Kidney (tissue), 14 donors: ENCODE measurements around the gene FFAR1. TPM values are rescaled to one million over a fixed set of nuclear protein-coding genes. Genes with fewer than 3 reads are reported as not detected.

ENCODE experiments used
- DNase-seq, 5 donors: peaks; one replicate each; pipeline ENCODE4 v3.0.0-alpha.2; 2013 to 2020
- FAIRE-seq: peaks from 2 replicates; lab custom pipeline; 2012; peaks lifted over from hg19 to GRCh38; lab: Jason Lieb, UNC
- H3K27ac ChIP-seq, 2 donors: one replicate each; pipeline ENCODE4 v1.7.0; 2013; ENCODE audit warnings: low read depth in 2 of 2, low read length in 2 of 2, inconsistent platforms in 1 of 2
- H3K27me3 ChIP-seq: one replicate; pipeline ENCODE4 v1.7.1; 2013; ENCODE audit warnings: low read length, inconsistent platforms; ENCODE audit not compliant: control insufficient read depth, insufficient read depth
- H3K36me3 ChIP-seq, 3 donors: one replicate each; pipeline versions ENCODE4 v1.7.0 to v1.7.1; 2013; ENCODE audit warnings: low read length in 3 of 3, control low read depth in 1 of 3, inconsistent platforms in 1 of 3; ENCODE audit not compliant: insufficient read depth in 3 of 3, control insufficient read depth in 2 of 3
- H3K4me1 ChIP-seq, 3 donors: one replicate each; pipeline versions ENCODE4 v1.7.0 to v1.7.1; 2013; ENCODE audit warnings: low read length in 3 of 3, inconsistent platforms in 1 of 3, low read depth in 1 of 3; ENCODE audit not compliant: control insufficient read depth in 2 of 3, insufficient read depth in 2 of 3
- H3K4me3 ChIP-seq, 3 donors: one replicate each; pipeline versions ENCODE4 v1.7.0 to v1.8.1; 2013; ENCODE audit warnings: low read length in 3 of 3, control low read depth in 1 of 3, inconsistent platforms in 1 of 3
- H3K9ac ChIP-seq, 3 donors: one replicate each; pipeline versions ENCODE4 v1.7.0 to v1.7.1; 2013; ENCODE audit warnings: low read length in 3 of 3, control low read depth in 1 of 3, inconsistent platforms in 1 of 3
- H3K9me3 ChIP-seq, 3 donors: one replicate each; pipeline versions ENCODE4 v1.7.0 to v1.7.1; 2013; ENCODE audit warnings: low read length in 3 of 3, control low read depth in 1 of 3, inconsistent platforms in 1 of 3; ENCODE audit not compliant: control insufficient read depth in 2 of 3, insufficient read depth in 1 of 3
- CTCF ChIP-seq: IDR thresholded peaks from 3 replicates; pipeline ENCODE4 v1.5.1; 2012; ENCODE audit warnings: mild to moderate bottlenecking, moderate library complexity, borderline replicate concordance; ENCODE audit not compliant: insufficient read depth; ENCODE audit errors: extremely low read depth
- intact Hi-C: fragments of 100-400 bp; cut with DNase I; formaldehyde crosslinking; loops from one replicate; pipeline ENCODE4 v1.11.1; 2022
- polyA plus RNA-seq: library from polyadenylated mRNA; stranded (reverse); fragments of 350-450 nt; fragmentation: Illumina TruSeq; extraction: RNeasy Lipid Tissue Mini Kit (QIAGEN cat#74804); gene quantifications from one replicate; pipeline ENCODE4 v1.2.3, GENCODE V29; 2014; ENCODE audit warnings: low read depth, low replicate concordance; ENCODE audit not compliant: insufficient read depth
- total RNA-seq: library from RNA; stranded (reverse); fragmentation: NEBNext Ultra II Directional; extraction: Animal tissue kit (Norgen Biotek cat#: 25700); gene quantifications from one replicate; pipeline ENCODE4 v1.2.1, GENCODE V29; 2021
- donor health status: control.
- donor health status: control.
- donor health status: control.
- donor health status: control.
- donor health status: control.
- donor health status: DM: yes; HTN: yes; CAD: no.
- donor health status: Normal renal cell carcinoma (clear cell type).

The FFAR1 gene
- total and polyA plus RNA-seq, 2 donors from 2014 or later: not detected

- no peak overlapping the region for H3K4me3 ChIP-seq
- no peaks in the 10 kb centered on the region for H3K36me3 ChIP-seq
- FAIRE-seq (no peak), DNase-seq (peak in 2 of 5 donors; percentile 54 to 64)
- no peaks in the 10 kb centered on the region for H3K27me3 ChIP-seq
- intact Hi-C loops: no loop called here
- H3K27ac ChIP-seq: no peak overlapping the region
- H3K9me3 ChIP-seq: no peaks in the 10 kb centered on the region
- TF ChIP-seq CTCF: no peak
- peaks cover 0 to 6% (median 5%) of the 10 kb centered on the region in 3 donors for H3K4me1 ChIP-seq
- H3K9ac ChIP-seq: no peak overlapping the region
Observed at GRCh38 chr19:35306473-35307246, 41.0 kb upstream of the FFAR1 start.

GRCh38 chr19:35307931-35308330 is 39.8 kb upstream of the FFAR1 start:
- no peaks in the 10 kb centered on the region for H3K27me3 ChIP-seq
- FAIRE-seq: no peak
- intact Hi-C loops: no loop called here
- H3K4me1 ChIP-seq: peaks cover 0 to 6% (median 5%) of the 10 kb centered on the region in 3 donors
- no peak overlapping the region for H3K4me3 ChIP-seq
- peak in 1 of 5 donors; percentile 62 for DNase-seq
- H3K9ac ChIP-seq: no peak overlapping the region
- no peaks in the 10 kb centered on the region for H3K9me3 ChIP-seq
- TF ChIP-seq CTCF: no peak
- H3K27ac ChIP-seq: no peak overlapping the region
- no peaks in the 10 kb centered on the region for H3K36me3 ChIP-seq

- Histone ChIP-seq H3K9ac (no peak overlapping the region), H3K4me1 (peaks cover 0 to 6% (median 5%) of the 10 kb centered on the region in 3 donors), H3K27me3 (no peaks in the 10 kb centered on the region), H3K4me3 (no peak overlapping the region), H3K9me3 (no peaks in the 10 kb centered on the region), H3K36me3 (no peaks in the 10 kb centered on the region), H3K27ac (no peak overlapping the region)
- intact Hi-C loops: no loop called here
- no peak for TF ChIP-seq CTCF
- DNase-seq (peak in 1 of 5 donors; percentile 66), FAIRE-seq (no peak)
Observed at GRCh38 chr19:35308910-35309309, 38.8 kb upstream of the FFAR1 start.
